HG03097 (cell line): ENCODE measurements around the gene TTC39B.

ENCODE experiments used
- ATAC-seq: cut with Tn5 transposase; IDR thresholded peaks from one replicate; pipeline ENCODE4 v1.9.1; 2021; ENCODE audit not compliant: unreplicated experiment, low FRiP score

TTC39B gene

GRCh38 chr9:15189481-15189880, 117.5 kb downstream of the TTC39B start:
- no peak for ATAC-seq

- ATAC-seq, result no peak
Measured at GRCh38 chr9:15187589-15187988, 119.4 kb downstream of the TTC39B start.

- no peak for ATAC-seq
Measured at GRCh38 chr9:15182730-15183129, 124.3 kb downstream of the TTC39B start.

- no peak for ATAC-seq
Measured at GRCh38 chr9:15182101-15182551, 124.9 kb downstream of the TTC39B start.

GRCh38 chr9:15180124-15180523, 126.9 kb downstream of the TTC39B start:
- no peak for ATAC-seq

GRCh38 chr9:15178631-15179030, 128.4 kb downstream of the TTC39B start:
- no peak for ATAC-seq

- ATAC-seq, result no peak
Measured at GRCh38 chr9:15176836-15177235, 130.2 kb downstream of the TTC39B start.

- no peak for ATAC-seq
Measured at GRCh38 chr9:15163931-15164330, 143.1 kb downstream of the TTC39B start.

GRCh38 chr9:15161753-15162152, 145.3 kb downstream of the TTC39B start:
- no peak for ATAC-seq

- ATAC-seq, result no peak
Measured at GRCh38 chr9:15160673-15161072, 146.3 kb downstream of the TTC39B start.

- no peak for ATAC-seq
Measured at GRCh38 chr9:15158064-15158463, 149.0 kb downstream of the TTC39B start.

GRCh38 chr9:15157381-15157780, 149.6 kb downstream of the TTC39B start:
- no peak for ATAC-seq

- no peak for ATAC-seq
Measured at GRCh38 chr9:15156241-15156640, 150.8 kb downstream of the TTC39B start.

- no peak for ATAC-seq
Measured at GRCh38 chr9:15155826-15156225, 151.2 kb downstream of the TTC39B start.

GRCh38 chr9:15155323-15155722, 151.7 kb downstream of the TTC39B start:
- no peak for ATAC-seq

- ATAC-seq, result no peak
Measured at GRCh38 chr9:15154677-15155076, 152.3 kb downstream of the TTC39B start.

- ATAC-seq, result no peak
Measured at GRCh38 chr9:15153961-15154360, 153.1 kb downstream of the TTC39B start.

GRCh38 chr9:15150939-15151338, 156.1 kb downstream of the TTC39B start:
- ATAC-seq, result no peak

- no peak for ATAC-seq
Measured at GRCh38 chr9:15149450-15149849, 157.6 kb downstream of the TTC39B start.

- no peak for ATAC-seq
Measured at GRCh38 chr9:15146268-15146700, 160.7 kb downstream of the TTC39B start.

GRCh38 chr9:15144622-15145061, 162.4 kb downstream of the TTC39B start:
- no peak for ATAC-seq

GRCh38 chr9:15142878-15143534, 164.0 kb downstream of the TTC39B start:
- ATAC-seq, result peak; percentile 94

- ATAC-seq, result no peak
Measured at GRCh38 chr9:15140051-15140450, 167.0 kb downstream of the TTC39B start.
